ENCODE measurements around the gene CLEC4D.
A peak's percentile ranks its signal among the peaks of the same experiment; 100 is the strongest.

CLEC4D gene

GRCh38 chr12:8563356-8563755 lies 50.1 kb downstream of the CLEC4D start:
- no peak for TF ChIP-seq REST (IDR thresholded peaks at IDR 0.05; ENCODE audit: low read depth)
- no peak for TF ChIP-seq CEBPB (IDR thresholded peaks at IDR 0.05)

GRCh38 chr12:8564656-8565055 lies 51.4 kb downstream of the CLEC4D start:
- TF ChIP-seq YY1 (IDR thresholded peaks at IDR 0.05; ENCODE audit: low read depth) (no peak), CREB1 (IDR thresholded peaks at IDR 0.05; ENCODE audit: low read depth) (no peak), TEAD4 (IDR thresholded peaks at IDR 0.05) (no peak), REST (IDR thresholded peaks at IDR 0.05; ENCODE audit: low read depth) (no peak), ZBTB7A (IDR thresholded peaks at IDR 0.05; ENCODE audit: low read depth) (no peak), TAF1 (IDR thresholded peaks at IDR 0.05; ENCODE audit: low read depth) (no peak), EGR1 (IDR thresholded peaks at IDR 0.05) (no peak), USF1 (IDR thresholded peaks at IDR 0.05) (no peak), RAD21 (IDR thresholded peaks at IDR 0.05; ENCODE audit: low read depth) (no peak), FOXM1 (IDR thresholded peaks at IDR 0.05; ENCODE audit: borderline replicate concordance, low read depth) (no peak), CEBPB (IDR thresholded peaks at IDR 0.05) (no peak), MAX (IDR thresholded peaks at IDR 0.05) (no peak), TCF12 (IDR thresholded peaks at IDR 0.05; ENCODE audit: low read depth) (no peak), EP300 (IDR thresholded peaks at IDR 0.05; ENCODE audit: borderline replicate concordance) (no peak), NFIC (IDR thresholded peaks at IDR 0.05) (no peak)

- TF ChIP-seq NFIC (IDR thresholded peaks at IDR 0.05) = peak; percentile 44; the same call in 1 of the 2 replicates
- TF ChIP-seq ZBTB7A (IDR thresholded peaks at IDR 0.05; ENCODE audit: low read depth) = no peak
Observed at GRCh38 chr12:8566525-8566924, 53.2 kb downstream of the CLEC4D start.
